Suprapubic skin (tissue), 4 donors: ENCODE results near the gene NEU3. TPM values are rescaled to one million over a fixed set of nuclear protein-coding genes. Genes with fewer than 3 reads are reported as not detected.
A peak's percentile ranks its signal among the peaks of the same experiment; 100 is the strongest.
"Not testable (repeated sequence)": the region's sequence is repeated elsewhere in the genome, so short reads cannot be mapped to it uniquely, and the experiment has no call there.

ENCODE experiments used
- DNase-seq, 2 donors: peaks; one replicate each; pipeline ENCODE4 v3.0.0-alpha.2; 2019; ENCODE audit warnings: low spot score in 2 of 2
- H3K27ac ChIP-seq: fragments of 200-600 bp; sonication (generic); one replicate; pipeline ENCODE4 v1.5.1; 2019
- H3K27me3 ChIP-seq: fragments of 200-600 bp; sonication (generic); one replicate; pipeline ENCODE4 v1.5.1; 2019
- H3K36me3 ChIP-seq: fragments of 200-600 bp; sonication (generic); one replicate; pipeline ENCODE4 v1.5.1; 2019
- H3K4me1 ChIP-seq: fragments of 200-600 bp; sonication (generic); one replicate; pipeline ENCODE4 v1.5.1; 2019
- H3K4me3 ChIP-seq: fragments of 200-600 bp; sonication (generic); one replicate; pipeline ENCODE4 v1.5.1; 2019; ENCODE audit warnings: mild to moderate bottlenecking
- H3K9me3 ChIP-seq: fragments of 200-600 bp; sonication (generic); one replicate; pipeline ENCODE4 v1.5.1; 2019
- EP300 ChIP-seq: sonication (generic); formaldehyde crosslinking; IDR thresholded peaks from one replicate; pipeline ENCODE4 v1.6.1; 2017; ENCODE audit warnings: antibody characterized with exemption
- POLR2A ChIP-seq, 2 donors: fragments of 450-650 bp; IDR thresholded peaks; one replicate each; pipeline ENCODE4 v1.6.1; 2017; ENCODE audit warnings: antibody characterized with exemption in 2 of 2, mild to moderate bottlenecking in 2 of 2, moderate library complexity in 2 of 2
- POLR2AphosphoS5 ChIP-seq, 3 donors: sonication (generic); formaldehyde crosslinking; IDR thresholded peaks; one replicate each; pipeline ENCODE4 v1.6.1; 2017; ENCODE audit warnings: antibody characterized with exemption in 3 of 3
- WGBS: methylation state at CpG from one replicate; pipeline ENCODE4 v1.1.5; 2018; 5-methylcytosine and 5-hydroxymethylcytosine counted together
- total RNA-seq, 4 donors: library from RNA; depleted of rRNA; stranded (reverse); fragments of >200 nt; gene quantifications; one replicate each; pipeline ENCODE4 v1.1.0, GENCODE V29; 2016
- TF ChIP-seq, protein P1 (sequence below), 2 donors: fragments of 200-600 bp in 1 of 2; fragments of 450-650 bp in 1 of 2; sonication (generic) in 1 of 2; IDR thresholded peaks; one replicate each; pipeline ENCODE4 v1.5.1; 2016 to 2019; ENCODE audit warnings: antibody characterized with exemption in 2 of 2, mild to moderate bottlenecking in 1 of 2, moderate library complexity in 1 of 2

NEU3 gene
- total RNA-seq, 4 donors from 2014 or later: 8.0 to 19.4 (median 12.6) TPM

DNA sequence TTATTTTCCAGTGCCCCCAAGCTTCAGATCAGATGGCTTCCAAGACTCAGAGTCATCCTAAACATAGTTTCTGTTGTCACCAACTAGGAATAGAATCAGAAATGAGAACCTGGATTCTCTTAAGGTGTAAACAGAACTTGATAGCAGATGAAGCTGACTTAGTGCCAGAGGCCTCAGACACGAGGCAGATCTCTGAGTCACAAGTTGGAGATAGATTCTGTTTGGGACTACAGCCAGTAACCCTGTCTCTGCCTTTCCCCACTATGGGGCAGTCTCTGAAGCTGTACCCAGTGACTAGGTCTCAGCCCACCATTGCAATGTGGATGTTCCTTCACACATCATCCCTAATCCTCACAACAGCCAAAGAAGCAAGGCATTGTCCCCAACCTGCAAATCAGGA is 25.4 kb downstream of the NEU3 start:
- Histone ChIP-seq H3K27me3 (no peaks in the 10 kb centered on the region), H3K4me3 (no peak overlapping the region), H3K27ac (no peak overlapping the region), H3K4me1 (no peaks in the 10 kb centered on the region), H3K36me3 (peaks cover 13% of the 10 kb centered on the region), H3K9me3 (no peaks in the 10 kb centered on the region)
- TF ChIP-seq EP300: no peak
- TF ChIP-seq POLR2AphosphoS5 (IDR thresholded peaks at IDR 0.05): no peak
- TF ChIP-seq, protein P1, sequence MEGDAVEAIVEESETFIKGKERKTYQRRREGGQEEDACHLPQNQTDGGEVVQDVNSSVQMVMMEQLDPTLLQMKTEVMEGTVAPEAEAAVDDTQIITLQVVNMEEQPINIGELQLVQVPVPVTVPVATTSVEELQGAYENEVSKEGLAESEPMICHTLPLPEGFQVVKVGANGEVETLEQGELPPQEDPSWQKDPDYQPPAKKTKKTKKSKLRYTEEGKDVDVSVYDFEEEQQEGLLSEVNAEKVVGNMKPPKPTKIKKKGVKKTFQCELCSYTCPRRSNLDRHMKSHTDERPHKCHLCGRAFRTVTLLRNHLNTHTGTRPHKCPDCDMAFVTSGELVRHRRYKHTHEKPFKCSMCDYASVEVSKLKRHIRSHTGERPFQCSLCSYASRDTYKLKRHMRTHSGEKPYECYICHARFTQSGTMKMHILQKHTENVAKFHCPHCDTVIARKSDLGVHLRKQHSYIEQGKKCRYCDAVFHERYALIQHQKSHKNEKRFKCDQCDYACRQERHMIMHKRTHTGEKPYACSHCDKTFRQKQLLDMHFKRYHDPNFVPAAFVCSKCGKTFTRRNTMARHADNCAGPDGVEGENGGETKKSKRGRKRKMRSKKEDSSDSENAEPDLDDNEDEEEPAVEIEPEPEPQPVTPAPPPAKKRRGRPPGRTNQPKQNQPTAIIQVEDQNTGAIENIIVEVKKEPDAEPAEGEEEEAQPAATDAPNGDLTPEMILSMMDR (IDR thresholded peaks at IDR 0.05): no peak
- no peak for TF ChIP-seq POLR2A (IDR thresholded peaks at IDR 0.05)
- no peak for DNase-seq
- WGBS: 18% methylated on average over 1 of the region's 1 CpG

DNA sequence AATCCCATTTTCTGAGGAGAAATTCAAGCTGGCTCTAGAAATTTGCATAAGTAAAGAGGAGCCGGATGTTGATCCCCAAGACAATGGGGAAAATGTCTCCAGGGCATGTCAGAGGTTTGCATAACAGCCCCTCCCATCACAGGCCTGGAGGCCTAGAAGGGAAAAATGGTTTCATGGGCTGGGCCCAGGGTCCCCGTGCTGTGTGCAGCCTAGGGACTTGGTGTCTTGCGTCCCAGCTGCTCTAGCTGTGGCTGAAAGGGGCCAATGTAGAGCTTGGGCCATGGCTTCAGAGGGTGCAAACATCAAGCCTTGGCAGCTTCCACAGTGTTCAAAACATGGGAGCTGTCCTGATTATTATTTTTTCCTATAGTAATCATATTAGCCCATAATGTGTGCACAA is 30.5 kb downstream of the NEU3 start:
- H3K27ac ChIP-seq, H3K36me3 ChIP-seq, H3K27me3 ChIP-seq, H3K4me3 ChIP-seq, H3K9me3 ChIP-seq, H3K4me1 ChIP-seq, DNase-seq: not testable (repeated sequence)
- WGBS: 91% methylated on average over 3 of the region's 3 CpGs

DNA sequence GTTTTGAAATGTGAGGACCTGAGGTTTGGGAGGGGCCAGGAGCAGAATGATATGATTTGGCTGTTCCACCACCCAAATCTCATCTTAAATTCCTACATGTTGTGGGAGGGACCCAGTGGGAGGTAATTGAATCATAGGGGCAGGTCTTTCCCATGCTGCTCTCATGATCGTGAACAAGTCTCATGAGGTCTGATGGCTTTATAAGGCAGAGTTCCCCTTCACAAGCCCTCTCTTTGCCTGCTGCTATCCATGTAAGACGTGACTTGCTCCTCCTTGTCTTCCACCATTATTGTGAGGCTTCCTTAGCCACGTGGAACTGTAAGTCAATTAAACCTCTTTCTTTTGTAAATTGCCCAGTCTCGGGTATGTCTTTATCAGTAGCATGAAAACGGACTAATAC is 31.6 kb downstream of the NEU3 start:
- DNase-seq, H3K4me3 ChIP-seq, H3K27ac ChIP-seq, H3K4me1 ChIP-seq, H3K27me3 ChIP-seq, H3K36me3 ChIP-seq, H3K9me3 ChIP-seq: not testable (repeated sequence)
- 84% methylated on average over 5 of the region's 5 CpGs for WGBS

DNA sequence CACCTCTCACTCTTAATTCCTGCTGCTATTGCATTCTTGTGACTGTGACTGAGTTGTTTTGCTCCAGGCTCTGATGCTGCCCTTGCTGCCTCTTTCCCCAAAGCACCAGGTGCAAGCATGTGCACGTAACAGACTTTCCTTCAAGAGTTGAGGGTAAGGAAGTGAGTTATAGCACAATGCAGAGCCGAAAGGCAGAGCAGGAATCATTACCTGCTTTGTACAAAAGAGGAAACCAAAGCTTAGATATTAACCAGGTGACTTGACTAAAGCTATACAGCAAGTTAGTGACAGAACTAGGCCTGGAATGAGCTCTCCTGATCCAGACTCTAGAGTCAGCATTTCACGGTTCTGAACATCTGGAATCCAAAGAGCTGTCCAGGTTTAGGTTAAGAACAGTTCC is 33.6 kb downstream of the NEU3 start:
- Histone ChIP-seq H3K4me3 (no peak overlapping the region), H3K9me3 (no peaks in the 10 kb centered on the region), H3K27ac (no peak overlapping the region), H3K27me3 (no peaks in the 10 kb centered on the region), H3K36me3 (no peaks in the 10 kb centered on the region), H3K4me1 (no peaks in the 10 kb centered on the region)
- TF ChIP-seq POLR2A (IDR thresholded peaks at IDR 0.05) (no peak), POLR2AphosphoS5 (IDR thresholded peaks at IDR 0.05) (no peak), EP300 (no peak)
- TF ChIP-seq, protein P1 (IDR thresholded peaks at IDR 0.05): no peak
- 73% methylated on average over 3 of the region's 3 CpGs for WGBS
- no peak for DNase-seq

DNA sequence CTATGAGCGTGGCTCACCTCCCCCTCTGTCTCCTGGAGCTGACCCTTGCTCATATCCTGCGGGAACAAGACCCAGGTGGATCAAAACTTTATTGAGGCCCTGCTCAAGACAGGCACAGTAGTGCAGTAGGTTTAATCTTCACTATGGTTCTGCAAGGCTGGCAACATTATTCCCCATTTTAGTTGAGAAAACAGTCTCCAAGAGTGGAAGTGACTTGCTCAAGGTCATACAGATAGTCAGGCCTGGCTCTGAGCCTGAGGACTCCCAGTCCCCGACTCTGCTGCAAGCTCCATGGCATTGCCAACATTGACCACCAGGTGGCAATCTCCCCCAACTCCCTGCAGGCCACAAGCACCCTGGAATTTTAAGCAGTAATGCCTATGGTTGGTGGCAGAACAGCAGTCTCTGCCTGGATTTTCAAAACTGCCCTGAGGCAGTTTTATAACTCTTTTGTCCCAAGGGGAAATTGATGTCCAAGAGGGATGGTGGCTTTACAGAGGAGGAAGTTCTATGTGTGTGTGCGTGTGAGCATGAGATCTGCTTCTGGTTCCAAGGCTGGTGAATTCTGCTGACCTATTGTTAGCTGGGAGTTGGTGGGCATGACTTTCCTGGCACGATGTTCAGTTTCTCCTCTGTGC is 34.1 kb downstream of the NEU3 start:
- no peaks in the 10 kb centered on the region for H3K36me3 ChIP-seq
- DNase-seq: peak in 1 of 2 donors; percentile 73
- TF ChIP-seq POLR2AphosphoS5 (IDR thresholded peaks at IDR 0.05) (no peak), POLR2A (IDR thresholded peaks at IDR 0.05) (no peak), EP300 (no peak)
- TF ChIP-seq, protein P1 (IDR thresholded peaks at IDR 0.05): peak; percentile 87 to 92
- H3K27ac ChIP-seq: no peak overlapping the region
- H3K4me3 ChIP-seq: no peak overlapping the region
- H3K4me1 ChIP-seq: no peaks in the 10 kb centered on the region
- WGBS: 52% methylated on average over 5 of the region's 5 CpGs
- no peaks in the 10 kb centered on the region for H3K27me3 ChIP-seq
- no peaks in the 10 kb centered on the region for H3K9me3 ChIP-seq

DNA sequence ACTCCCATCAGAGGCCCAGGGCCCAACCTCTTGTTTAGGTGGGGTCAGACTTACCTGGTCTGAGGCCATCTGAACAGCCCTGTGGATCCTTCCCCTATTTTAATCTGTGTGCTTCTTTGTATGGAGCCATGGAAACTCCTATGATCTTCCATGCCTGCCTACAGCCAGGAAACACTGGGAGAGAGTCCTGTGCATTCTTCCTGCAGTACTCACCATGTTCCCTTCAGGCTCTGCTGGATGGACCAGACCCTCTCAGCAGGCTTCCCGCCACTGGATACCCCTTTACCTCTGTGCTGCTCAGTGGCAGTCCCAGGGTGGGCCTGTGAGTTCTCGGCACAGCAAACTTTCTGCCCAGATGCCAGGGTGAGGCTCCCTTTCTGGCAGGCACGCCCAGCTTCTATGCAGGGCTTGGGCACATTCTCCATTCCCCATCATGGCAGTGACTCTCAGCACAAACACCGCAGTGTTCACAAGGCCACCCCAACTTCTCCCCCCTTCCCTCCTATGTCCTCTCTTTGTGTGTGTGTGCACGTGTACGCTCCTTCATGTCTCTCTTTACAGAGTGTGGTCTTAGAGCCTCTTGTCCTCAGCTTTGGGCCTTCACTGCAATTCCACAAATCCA is 34.8 kb downstream of the NEU3 start:
- H3K4me1 ChIP-seq: no peaks in the 10 kb centered on the region
- no peak for DNase-seq
- H3K36me3 ChIP-seq: no peaks in the 10 kb centered on the region
- H3K4me3 ChIP-seq: no peak overlapping the region
- no peaks in the 10 kb centered on the region for H3K27me3 ChIP-seq
- TF ChIP-seq POLR2AphosphoS5 (IDR thresholded peaks at IDR 0.05): no peak
- TF ChIP-seq, protein P1 (IDR thresholded peaks at IDR 0.05): no peak
- TF ChIP-seq EP300: no peak
- TF ChIP-seq POLR2A (IDR thresholded peaks at IDR 0.05): no peak
- 85% methylated on average over 6 of the region's 6 CpGs for WGBS
- no peaks in the 10 kb centered on the region for H3K9me3 ChIP-seq
- no peak overlapping the region for H3K27ac ChIP-seq
